Keratinocyte (primary cell): ENCODE results near the gene PRKAA1. TPM values are rescaled to one million over a fixed set of nuclear protein-coding genes. Genes with fewer than 3 reads are reported as not detected.

ENCODE experiments used
- DNase-seq: peaks from one replicate; pipeline ENCODE4 v3.0.0-alpha.2; 2011; ENCODE audit warnings: low read depth, missing footprints, low spot score
- FAIRE-seq: peaks from 2 replicates; lab custom pipeline; 2011; peaks lifted over from hg19 to GRCh38; lab: Jason Lieb, UNC
- H2AFZ ChIP-seq: 2 replicates; pipeline ENCODE4 v1.6.0; 2012; ENCODE audit warnings: low read length, control low read depth, inconsistent platforms; ENCODE audit not compliant: control insufficient read depth
- H3K27ac ChIP-seq: 2 replicates; pipeline ENCODE4 v1.5.1; 2011; ENCODE audit warnings: low read length; ENCODE audit not compliant: control insufficient read depth, insufficient read depth
- H3K27me3 ChIP-seq: 3 replicates; pipeline ENCODE4 v1.6.0; 2011; ENCODE audit warnings: low read length; ENCODE audit not compliant: control insufficient read depth, insufficient read depth; ENCODE audit errors: extremely low read depth
- H3K36me3 ChIP-seq, 2 experiments: 2 replicates in 1 of 2; 3 replicates in 1 of 2; pipeline ENCODE4 v1.5.1; 2011; ENCODE audit warnings: low read length in 2 of 2, mild to moderate bottlenecking in 1 of 2; ENCODE audit not compliant: control insufficient read depth in 2 of 2, insufficient read depth in 2 of 2; ENCODE audit errors: extremely low read depth in 1 of 2
- H3K4me1 ChIP-seq: 3 replicates; pipeline ENCODE4 v1.5.1; 2011; ENCODE audit warnings: low read length; ENCODE audit not compliant: control insufficient read depth, insufficient read depth; ENCODE audit errors: extremely low read depth
- H3K4me2 ChIP-seq: 3 replicates; pipeline ENCODE4 v1.6.0; 2011; ENCODE audit warnings: low read depth, low read length; ENCODE audit not compliant: control insufficient read depth, insufficient read depth; ENCODE audit errors: extremely low read depth
- H3K4me3 ChIP-seq, 3 experiments: fragments of 200-600 bp in 1 of 3; sonication (generic) in 1 of 3; 2 replicates in 2 of 3; 3 replicates in 1 of 3; pipeline ENCODE4 v1.5.1; 2011 to 2016; ENCODE audit warnings: low read length in 3 of 3, mild to moderate bottlenecking in 3 of 3, control low read depth in 2 of 3, inconsistent platforms in 1 of 3, low read depth in 1 of 3, mixed read lengths in 1 of 3, mixed run types in 1 of 3, moderate library complexity in 1 of 3; ENCODE audit not compliant: control insufficient read depth in 2 of 3, insufficient read depth in 2 of 3; ENCODE audit errors: extremely low read depth in 1 of 3
- H3K79me2 ChIP-seq: 2 replicates; pipeline ENCODE4 v1.6.0; 2012; ENCODE audit warnings: low read length; ENCODE audit not compliant: control insufficient read depth, insufficient read depth
- H3K9ac ChIP-seq: 3 replicates; pipeline ENCODE4 v1.6.0; 2011; ENCODE audit warnings: low read length; ENCODE audit not compliant: control insufficient read depth, insufficient read depth; ENCODE audit errors: extremely low read depth
- H3K9me1 ChIP-seq: 3 replicates; pipeline ENCODE4 v1.6.0; 2011; ENCODE audit warnings: low read length; ENCODE audit not compliant: control insufficient read depth, insufficient read depth; ENCODE audit errors: extremely low read depth
- H3K9me3 ChIP-seq: 2 replicates; pipeline ENCODE4 v1.5.1; 2012; ENCODE audit warnings: low read depth, low read length; ENCODE audit not compliant: control insufficient read depth
- H4K20me1 ChIP-seq: 3 replicates; pipeline ENCODE4 v1.6.0; 2011; ENCODE audit warnings: low read length; ENCODE audit not compliant: control insufficient read depth, insufficient read depth; ENCODE audit errors: extremely low read depth
- EZH2 ChIP-seq: IDR thresholded peaks from one replicate; pipeline ENCODE4 v1.6.1; 2012; ENCODE audit warnings: inconsistent platforms, mild to moderate bottlenecking, low read length, moderate library complexity
- dilution Hi-C: fragments of 300-500 bp; cut with MboI; formaldehyde crosslinking; loops from one replicate; pipeline ENCODE4 v1.7.0; 2020; ENCODE audit warnings: low sequenced_read_pairs; ENCODE audit not compliant: extremely low pct_ligation_motif_present
- polyA plus RNA-seq, 5 experiments: library from polyadenylated mRNA; depleted of rRNA in 3 of 5; stranded (reverse) in 3 of 5; stranded (forward) in 1 of 5; unstranded in 1 of 5; fragments of >200 nt; gene quantifications; 1 replicate in 1 of 5; 2 replicates in 3 of 5; 3 replicates in 1 of 5; pipeline versions ENCODE4 v1.2.1 to v1.2.3, GENCODE V29; 2011 to 2012; ENCODE audit warnings: missing spikeins in 2 of 5, low read depth in 1 of 5, low replicate concordance in 1 of 5
- TF ChIP-seq, protein P1 (sequence below), 3 experiments: IDR thresholded peaks in 1 of 3; conservative IDR thresholded peaks in 1 of 3; optimal IDR thresholded peaks in 1 of 3; 2 replicates in 2 of 3; 3 replicates in 1 of 3; pipeline versions ENCODE3 to v1.5.1; 2011; ENCODE audit warnings: low read length in 3 of 3, mild to moderate bottlenecking in 3 of 3, moderate library complexity in 2 of 3, control low read depth in 1 of 3, inconsistent platforms in 1 of 3; ENCODE audit not compliant: insufficient read depth in 2 of 3; ENCODE audit errors: extremely low read depth in 1 of 3

The PRKAA1 gene
- polyA plus RNA-seq, 1 donor (not counting 4 experiments of a cell fraction or from before 2014, with no cell fraction given) = 59.3 TPM

DNA sequence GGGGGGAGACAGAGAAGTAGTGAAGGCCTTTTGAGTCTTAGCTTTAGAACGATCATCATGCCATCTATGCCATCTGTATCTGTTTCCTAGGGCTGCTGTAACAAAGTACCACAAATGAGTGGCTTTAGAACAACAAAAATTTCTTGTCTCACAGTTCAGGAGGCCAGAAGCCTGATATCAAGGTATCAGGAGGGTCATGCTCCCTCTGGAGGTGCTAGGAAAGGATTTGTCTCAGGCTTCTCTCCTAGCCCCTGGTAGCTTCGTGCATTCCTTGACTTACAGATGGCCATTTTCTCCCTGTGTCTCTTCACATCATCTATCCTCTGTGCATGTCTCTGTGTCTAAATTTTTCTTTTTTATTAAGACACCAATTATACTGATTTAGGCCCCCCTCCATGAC, 48.2 kb upstream of the PRKAA1 start:
- Histone ChIP-seq H3K9me1 (no peaks in the 10 kb centered on the region), H3K9ac (no peak overlapping the region), H3K27me3 (no peaks in the 10 kb centered on the region), H3K4me3 (no peak overlapping the region), H3K79me2 (no peaks in the 10 kb centered on the region), H3K27ac (no peak overlapping the region), H3K36me3 (no peaks in the 10 kb centered on the region), H3K4me1 (no peaks in the 10 kb centered on the region), H3K4me2 (no peak overlapping the region), H2AFZ (no peak overlapping the region), H3K9me3 (no peaks in the 10 kb centered on the region), H4K20me1 (no peaks in the 10 kb centered on the region)
- FAIRE-seq (no peak), DNase-seq (no peak)
- no peak for TF ChIP-seq EZH2
- TF ChIP-seq, protein P1, sequence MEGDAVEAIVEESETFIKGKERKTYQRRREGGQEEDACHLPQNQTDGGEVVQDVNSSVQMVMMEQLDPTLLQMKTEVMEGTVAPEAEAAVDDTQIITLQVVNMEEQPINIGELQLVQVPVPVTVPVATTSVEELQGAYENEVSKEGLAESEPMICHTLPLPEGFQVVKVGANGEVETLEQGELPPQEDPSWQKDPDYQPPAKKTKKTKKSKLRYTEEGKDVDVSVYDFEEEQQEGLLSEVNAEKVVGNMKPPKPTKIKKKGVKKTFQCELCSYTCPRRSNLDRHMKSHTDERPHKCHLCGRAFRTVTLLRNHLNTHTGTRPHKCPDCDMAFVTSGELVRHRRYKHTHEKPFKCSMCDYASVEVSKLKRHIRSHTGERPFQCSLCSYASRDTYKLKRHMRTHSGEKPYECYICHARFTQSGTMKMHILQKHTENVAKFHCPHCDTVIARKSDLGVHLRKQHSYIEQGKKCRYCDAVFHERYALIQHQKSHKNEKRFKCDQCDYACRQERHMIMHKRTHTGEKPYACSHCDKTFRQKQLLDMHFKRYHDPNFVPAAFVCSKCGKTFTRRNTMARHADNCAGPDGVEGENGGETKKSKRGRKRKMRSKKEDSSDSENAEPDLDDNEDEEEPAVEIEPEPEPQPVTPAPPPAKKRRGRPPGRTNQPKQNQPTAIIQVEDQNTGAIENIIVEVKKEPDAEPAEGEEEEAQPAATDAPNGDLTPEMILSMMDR (optimal IDR thresholded peaks at IDR 0.05 in 1 of 3, IDR thresholded peaks at IDR 0.05 in 1 of 3, conservative IDR thresholded peaks at IDR 0.05 in 1 of 3; ENCODE audit: extremely low read depth in 1 of 3, insufficient read depth in 2 of 3, low read length in 3 of 3) = no peak
- dilution Hi-C loops = no loop called here

DNA sequence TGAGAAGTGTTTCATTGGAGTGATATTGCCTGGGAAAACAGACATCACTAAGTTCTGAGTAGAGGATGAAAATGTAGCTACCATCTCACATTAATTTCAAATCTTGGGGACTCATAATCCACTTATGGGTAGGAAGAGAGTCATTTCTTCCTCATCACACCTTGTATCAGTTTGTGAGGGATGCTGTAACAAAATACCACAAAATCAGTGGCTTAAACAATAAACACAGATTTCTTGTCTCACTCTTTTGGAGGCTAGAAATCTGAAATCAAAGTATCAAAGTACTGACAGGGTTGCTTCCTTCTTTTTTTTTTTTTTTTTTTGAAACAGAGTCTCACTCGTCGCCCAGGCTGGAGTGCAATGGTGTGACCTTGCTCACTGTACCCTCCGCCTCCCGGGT, 46.4 kb upstream of the PRKAA1 start:
- no peak for DNase-seq
- TF ChIP-seq EZH2 = no peak
- TF ChIP-seq, protein P1 (optimal IDR thresholded peaks at IDR 0.05 in 1 of 3, IDR thresholded peaks at IDR 0.05 in 1 of 3, conservative IDR thresholded peaks at IDR 0.05 in 1 of 3; ENCODE audit: extremely low read depth in 1 of 3, insufficient read depth in 2 of 3, low read length in 3 of 3) = no peak
- Histone ChIP-seq H3K36me3 (no peaks in the 10 kb centered on the region), H3K4me1 (peaks cover 4% of the 10 kb centered on the region), H3K9me3 (no peaks in the 10 kb centered on the region), H3K27me3 (no peaks in the 10 kb centered on the region), H3K27ac (no peak overlapping the region), H3K9me1 (no peaks in the 10 kb centered on the region), H3K79me2 (no peaks in the 10 kb centered on the region), H3K4me2 (no peak overlapping the region), H4K20me1 (no peaks in the 10 kb centered on the region), H3K4me3 (no peak overlapping the region), H3K9ac (no peak overlapping the region), H2AFZ (no peak overlapping the region)
- FAIRE-seq = no peak
- dilution Hi-C loops = no loop called here
